HCT116 (cell line): ENCODE measurements around the gene CYP2C19. TPM values are rescaled to one million over a fixed set of nuclear protein-coding genes. Genes with fewer than 3 reads are reported as not detected.

Source experiments
- ATAC-seq: fragments of 200-7000 bp; cut with Tn5 transposase; 2 replicates; pipeline ENCODE4 v1.9.1; 2020; ENCODE audit warnings: mild to moderate bottlenecking, moderate library complexity
- BruUV-seq: library from RNA; stranded (reverse); fragments of 400-500 nt; replicated peaks from 2 replicates; lab custom pipeline; 2021; lab: Mats Ljungman, UMichigan
- CTCF ChIA-PET: fragments of 300-600 bp; sonication (Branson Sonifier 250); formaldehyde crosslinking; loops from one replicate; lab custom pipeline; 2021; ENCODE audit warnings: antibody characterized with exemption; lab: Charles Lee
- POLR2A ChIA-PET: fragments of 300-600, 350-600 bp; sonication (Branson Sonifier 250); formaldehyde crosslinking; loops from one replicate; lab custom pipeline; 2021; ENCODE audit warnings: antibody characterized with exemption; lab: Charles Lee
- RAD21 ChIA-PET, 2 experiments: fragments of 300-600 bp; sonication (Branson Sonifier 250); formaldehyde crosslinking; loops; one replicate each; lab custom pipeline; 2023; ENCODE audit warnings: low total read pairs in 2 of 2; ENCODE audit not compliant: uncharacterized antibody in 2 of 2, unreplicated experiment in 2 of 2, low non-redundant PET in 1 of 2; lab: Charles Lee
- DNase-seq: peaks from one replicate; pipeline ENCODE4 v3.0.0-alpha.2; 2010; ENCODE audit warnings: low read depth, low spot score
- H2AFZ ChIP-seq: fragments of 200-600 bp; shearing (Covaris generic), sonication (generic); 2 replicates; pipeline ENCODE4 v1.6.1; 2017; ENCODE audit warnings: low read depth, mixed run types, mixed read lengths, antibody characterized with exemption, low read length; ENCODE audit not compliant: poor library complexity, severe bottlenecking
- H3K27ac ChIP-seq: 2 replicates; pipeline ENCODE4 v1.5.1; 2012; ENCODE audit warnings: low read depth, low read length
- H3K27me3 ChIP-seq: fragments of 200-600 bp; sonication (generic); 2 replicates; pipeline ENCODE4 v1.6.1; 2016; ENCODE audit warnings: mixed run types, low read length, mixed read lengths; ENCODE audit not compliant: insufficient read depth
- H3K36me3 ChIP-seq, 2 experiments: fragments of 200-500 bp in 1 of 2; fragments of 200-600 bp in 1 of 2; sonication (Bioruptor generic) in 1 of 2; sonication (generic) in 1 of 2; 2 replicates each; pipeline versions ENCODE4 v1.5.1 to v1.6.1; 2014 to 2016; ENCODE audit warnings: low read length in 2 of 2, inconsistent platforms in 1 of 2, mixed read lengths in 1 of 2, mixed run types in 1 of 2; ENCODE audit not compliant: insufficient read depth in 2 of 2, control insufficient read depth in 1 of 2
- H3K4me1 ChIP-seq, 2 experiments: fragments of 200-600 bp in 1 of 2; sonication (generic) in 1 of 2; 2 replicates each; pipeline versions ENCODE4 v1.5.1 to v1.6.1; 2012 to 2017; ENCODE audit warnings: low read length in 2 of 2, inconsistent platforms in 1 of 2, mild to moderate bottlenecking in 1 of 2, mixed read lengths in 1 of 2, mixed run types in 1 of 2, moderate library complexity in 1 of 2; ENCODE audit not compliant: insufficient read depth in 2 of 2, control insufficient read depth in 1 of 2
- H3K4me2 ChIP-seq: fragments of 200-600 bp; sonication (generic); 2 replicates; pipeline ENCODE4 v1.6.1; 2017; ENCODE audit warnings: mixed run types, low read length, mixed read lengths
- H3K4me3 ChIP-seq, 2 experiments: fragments of 200-600 bp in 1 of 2; sonication (generic) in 1 of 2; replicated peaks in 1 of 2; 2 replicates each; pipeline ENCODE4 v1.5.1; 2011 to 2016; ENCODE audit warnings: low read length in 2 of 2, control low read depth in 1 of 2, low read depth in 1 of 2, mild to moderate bottlenecking in 1 of 2, mixed read lengths in 1 of 2, mixed run types in 1 of 2
- H3K79me2 ChIP-seq: fragments of 200-600 bp; sonication (generic); 2 replicates; pipeline ENCODE4 v1.6.1; 2017; ENCODE audit warnings: mild to moderate bottlenecking, mixed run types, low read length, moderate library complexity, mixed read lengths; ENCODE audit not compliant: insufficient read depth
- H3K9ac ChIP-seq: fragments of 200-600 bp; sonication (generic); 2 replicates; pipeline ENCODE4 v1.6.1; 2016; ENCODE audit warnings: low read length, mixed read lengths
- H3K9me2 ChIP-seq: fragments of 200-600 bp; sonication (generic), shearing (Covaris generic); 2 replicates; pipeline ENCODE4 v1.6.1; 2017; ENCODE audit warnings: mixed run types, mild to moderate bottlenecking, moderate library complexity; ENCODE audit not compliant: insufficient read depth
- H3K9me3 ChIP-seq, 2 experiments: fragments of 200-500 bp in 1 of 2; fragments of 200-600 bp in 1 of 2; sonication (Bioruptor generic) in 1 of 2; sonication (generic) in 1 of 2; 2 replicates each; pipeline ENCODE4 v1.6.1; 2014 to 2017; ENCODE audit warnings: low read length in 2 of 2, mixed read lengths in 2 of 2, inconsistent platforms in 1 of 2, low read depth in 1 of 2, mild to moderate bottlenecking in 1 of 2, mixed run types in 1 of 2, moderate library complexity in 1 of 2; ENCODE audit not compliant: control insufficient read depth in 1 of 2, insufficient read depth in 1 of 2
- H4K20me1 ChIP-seq: fragments of 200-600 bp; sonication (generic), shearing (Covaris generic); 2 replicates; pipeline ENCODE4 v1.6.1; 2017; ENCODE audit warnings: mixed run types, mild to moderate bottlenecking, moderate library complexity; ENCODE audit not compliant: insufficient read depth
- CBX3 ChIP-seq: IDR thresholded peaks from 2 replicates; pipeline ENCODE4 v1.6.1; 2012; ENCODE audit warnings: low read depth
- CEBPB ChIP-seq: IDR thresholded peaks from 2 replicates; pipeline ENCODE4 v1.6.1; 2012; ENCODE audit warnings: low read depth
- FOSL1 ChIP-seq: IDR thresholded peaks from 2 replicates; pipeline ENCODE4 v1.6.1; 2012; ENCODE audit warnings: low read depth
- JUND ChIP-seq: IDR thresholded peaks from 2 replicates; pipeline ENCODE4 v1.6.1; 2012
- POLR2AphosphoS5 ChIP-seq: IDR thresholded peaks from 2 replicates; pipeline ENCODE4 v1.6.1; 2011; ENCODE audit warnings: mild to moderate bottlenecking, low read depth, low read length, moderate library complexity
- RAD21 ChIP-seq: IDR thresholded peaks from 2 replicates; pipeline ENCODE4 v1.6.1; 2012; ENCODE audit warnings: low read depth, mild to moderate bottlenecking
- SIN3A ChIP-seq: IDR thresholded peaks from 2 replicates; pipeline ENCODE4 v1.6.1; 2012; ENCODE audit warnings: low read depth
- SP1 ChIP-seq: IDR thresholded peaks from 2 replicates; pipeline ENCODE4 v1.6.1; 2012; ENCODE audit warnings: low read depth
- SRF ChIP-seq: IDR thresholded peaks from 2 replicates; pipeline ENCODE4 v1.6.1; 2012; ENCODE audit warnings: low read depth
- TCF7L2 ChIP-seq: IDR thresholded peaks from 2 replicates; pipeline ENCODE4 v1.7.0; 2011; ENCODE audit warnings: borderline replicate concordance, inconsistent platforms; ENCODE audit not compliant: insufficient read depth, insufficient read length; ENCODE audit errors: extremely low read depth
- YY1 ChIP-seq: IDR thresholded peaks from 2 replicates; pipeline ENCODE4 v1.6.1; 2011; ENCODE audit warnings: low read length, low read depth, moderate library complexity, mild to moderate bottlenecking; ENCODE audit not compliant: insufficient replicate concordance; ENCODE audit errors: extremely low read depth
- ZFX ChIP-seq: fragments of 450-650 bp; IDR thresholded peaks from 2 replicates; pipeline ENCODE4 v1.6.1; 2017
- ZNF274 ChIP-seq: fragments of 200-500 bp; sonication (Bioruptor generic); IDR thresholded peaks from 2 replicates; pipeline ENCODE4 v1.6.1; 2014; ENCODE audit warnings: mild to moderate bottlenecking, low read depth, low read length, inconsistent platforms
- intact Hi-C: fragments of 100-400 bp; cut with micrococcal nuclease; formaldehyde crosslinking; loops from 2 replicates; pipeline ENCODE4 v1.10.0; 2022
- total RNA-seq: library from RNA; stranded (reverse); gene quantifications from one replicate; pipeline ENCODE4 v1.2.1, GENCODE V29; 2021; ENCODE audit not compliant: unreplicated experiment
- TF ChIP-seq, protein P1 (sequence below): IDR thresholded peaks from 2 replicates; pipeline ENCODE4 v1.6.1; 2011; ENCODE audit warnings: mild to moderate bottlenecking, low read length, moderate library complexity; ENCODE audit not compliant: insufficient replicate concordance; ENCODE audit errors: extremely low read depth
- TF ChIP-seq, protein P2 (sequence below), 3 experiments: fragments of 200-600 bp in 1 of 3; sonication (generic) in 1 of 3; IDR thresholded peaks in 2 of 3; conservative IDR thresholded peaks in 1 of 3; 2 replicates each; pipeline ENCODE4 v1.5.1; 2012 to 2017; ENCODE audit warnings: low read depth in 2 of 3, low read length in 2 of 3, antibody characterized with exemption in 1 of 3, borderline replicate concordance in 1 of 3, control low read depth in 1 of 3, mild to moderate bottlenecking in 1 of 3, mixed read lengths in 1 of 3, mixed run types in 1 of 3, moderate library complexity in 1 of 3; ENCODE audit not compliant: insufficient read depth in 1 of 3
- TF ChIP-seq, protein P3 (sequence below): IDR thresholded peaks from 2 replicates; pipeline ENCODE4 v1.6.1; 2012

The CYP2C19 gene
- total RNA-seq, 1 experiment from 2014 or later, result not detected

DNA sequence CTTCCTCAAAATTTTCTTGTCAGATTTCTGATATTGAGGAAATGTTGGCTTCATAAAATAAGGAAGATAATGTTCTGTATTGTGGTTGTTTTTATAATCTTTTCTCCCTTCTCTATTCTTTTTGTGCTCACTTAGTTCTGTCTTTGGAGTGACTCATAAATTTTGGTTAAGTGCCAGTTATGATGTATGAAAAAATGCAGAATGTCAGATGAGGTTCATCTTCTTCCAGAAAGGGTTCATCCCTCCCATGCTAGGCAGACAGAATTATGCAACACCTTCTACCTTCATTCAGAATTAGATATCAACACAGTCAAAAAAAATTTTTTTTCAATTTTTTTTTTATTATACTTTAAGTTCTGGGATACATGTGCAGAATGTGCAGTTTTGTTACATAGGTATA lies 36.6 kb upstream of the CYP2C19 start (continued):
- TF ChIP-seq, protein P1, sequence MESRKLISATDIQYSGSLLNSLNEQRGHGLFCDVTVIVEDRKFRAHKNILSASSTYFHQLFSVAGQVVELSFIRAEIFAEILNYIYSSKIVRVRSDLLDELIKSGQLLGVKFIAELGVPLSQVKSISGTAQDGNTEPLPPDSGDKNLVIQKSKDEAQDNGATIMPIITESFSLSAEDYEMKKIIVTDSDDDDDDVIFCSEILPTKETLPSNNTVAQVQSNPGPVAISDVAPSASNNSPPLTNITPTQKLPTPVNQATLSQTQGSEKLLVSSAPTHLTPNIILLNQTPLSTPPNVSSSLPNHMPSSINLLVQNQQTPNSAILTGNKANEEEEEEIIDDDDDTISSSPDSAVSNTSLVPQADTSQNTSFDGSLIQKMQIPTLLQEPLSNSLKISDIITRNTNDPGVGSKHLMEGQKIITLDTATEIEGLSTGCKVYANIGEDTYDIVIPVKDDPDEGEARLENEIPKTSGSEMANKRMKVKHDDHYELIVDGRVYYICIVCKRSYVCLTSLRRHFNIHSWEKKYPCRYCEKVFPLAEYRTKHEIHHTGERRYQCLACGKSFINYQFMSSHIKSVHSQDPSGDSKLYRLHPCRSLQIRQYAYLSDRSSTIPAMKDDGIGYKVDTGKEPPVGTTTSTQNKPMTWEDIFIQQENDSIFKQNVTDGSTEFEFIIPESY, result no peak
- TF ChIP-seq ZFX (no peak), SRF (no peak), ZNF274 (no peak), SIN3A (no peak), TCF7L2 (no peak)
- TF ChIP-seq, all 23 proteins: peak for 0

DNA sequence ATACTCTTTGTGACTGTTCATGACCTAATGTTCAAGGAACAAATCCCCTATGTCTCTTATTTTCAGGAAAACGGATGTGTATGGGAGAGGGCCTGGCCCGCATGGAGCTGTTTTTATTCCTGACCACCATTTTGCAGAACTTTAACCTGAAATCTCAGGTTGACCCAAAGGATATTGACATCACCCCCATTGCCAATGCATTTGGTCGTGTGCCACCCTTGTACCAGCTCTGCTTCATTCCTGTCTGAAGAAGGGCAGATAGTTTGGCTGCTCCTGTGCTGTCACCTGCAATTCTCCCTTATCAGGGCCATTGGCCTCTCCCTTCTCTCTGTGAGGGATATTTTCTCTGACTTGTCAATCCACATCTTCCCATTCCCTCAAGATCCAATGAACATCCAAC lies 27.3 kb upstream of the CYP2C19 start:
- no peaks in the 10 kb centered on the region for H3K27me3 ChIP-seq
- ChIA-PET POLR2A (no interaction called here), CTCF (no interaction called here), RAD21 (no interaction called here)
- ATAC-seq, result no peak
- H3K27ac ChIP-seq, result no peak overlapping the region
- no peaks in the 10 kb centered on the region for H4K20me1 ChIP-seq
- no peaks in the 10 kb centered on the region for H3K79me2 ChIP-seq
- H3K9me2 ChIP-seq, result no peaks in the 10 kb centered on the region
- H3K36me3 ChIP-seq, result no peaks in the 10 kb centered on the region
- DNase-seq, result no peak
- intact Hi-C loops, result no loop called here
- BruUV-seq, result no TSS peak
- H2AFZ ChIP-seq, result no peak overlapping the region
- H3K4me2 ChIP-seq, result no peak overlapping the region
- H3K4me3 ChIP-seq, result no peak overlapping the region
- no peaks in the 10 kb centered on the region for H3K9me3 ChIP-seq
- H3K9ac ChIP-seq, result no peak overlapping the region
- H3K4me1 ChIP-seq, result no peaks in the 10 kb centered on the region
- TF ChIP-seq CBX3, result no peak
- TF ChIP-seq, protein P1, result no peak
- no peak for TF ChIP-seq RAD21
- TF ChIP-seq CEBPB, result no peak
- no peak for TF ChIP-seq ZFX
- TF ChIP-seq, protein P2, sequence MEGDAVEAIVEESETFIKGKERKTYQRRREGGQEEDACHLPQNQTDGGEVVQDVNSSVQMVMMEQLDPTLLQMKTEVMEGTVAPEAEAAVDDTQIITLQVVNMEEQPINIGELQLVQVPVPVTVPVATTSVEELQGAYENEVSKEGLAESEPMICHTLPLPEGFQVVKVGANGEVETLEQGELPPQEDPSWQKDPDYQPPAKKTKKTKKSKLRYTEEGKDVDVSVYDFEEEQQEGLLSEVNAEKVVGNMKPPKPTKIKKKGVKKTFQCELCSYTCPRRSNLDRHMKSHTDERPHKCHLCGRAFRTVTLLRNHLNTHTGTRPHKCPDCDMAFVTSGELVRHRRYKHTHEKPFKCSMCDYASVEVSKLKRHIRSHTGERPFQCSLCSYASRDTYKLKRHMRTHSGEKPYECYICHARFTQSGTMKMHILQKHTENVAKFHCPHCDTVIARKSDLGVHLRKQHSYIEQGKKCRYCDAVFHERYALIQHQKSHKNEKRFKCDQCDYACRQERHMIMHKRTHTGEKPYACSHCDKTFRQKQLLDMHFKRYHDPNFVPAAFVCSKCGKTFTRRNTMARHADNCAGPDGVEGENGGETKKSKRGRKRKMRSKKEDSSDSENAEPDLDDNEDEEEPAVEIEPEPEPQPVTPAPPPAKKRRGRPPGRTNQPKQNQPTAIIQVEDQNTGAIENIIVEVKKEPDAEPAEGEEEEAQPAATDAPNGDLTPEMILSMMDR (IDR thresholded peaks at IDR 0.05 in 2 of 3, conservative IDR thresholded peaks at IDR 0.05 in 1 of 3; ENCODE audit: borderline replicate concordance in 1 of 3, insufficient read depth in 1 of 3, low read depth in 2 of 3, low read length in 2 of 3), result no peak
- no peak for TF ChIP-seq ZNF274
- TF ChIP-seq FOSL1, result no peak
- TF ChIP-seq, protein P3, sequence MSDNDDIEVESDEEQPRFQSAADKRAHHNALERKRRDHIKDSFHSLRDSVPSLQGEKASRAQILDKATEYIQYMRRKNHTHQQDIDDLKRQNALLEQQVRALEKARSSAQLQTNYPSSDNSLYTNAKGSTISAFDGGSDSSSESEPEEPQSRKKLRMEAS, result no peak
- no peak for TF ChIP-seq SP1
- TF ChIP-seq SRF, result no peak
- TF ChIP-seq JUND, result no peak
- no peak for TF ChIP-seq POLR2AphosphoS5
- TF ChIP-seq YY1, result no peak
- TF ChIP-seq SIN3A, result no peak
